ENCODE measurements around the gene PIP5K1C.

The PIP5K1C gene

GRCh38 chr19:3609779-3610719, 90.2 kb downstream of the PIP5K1C start:
- no peak for DNase-seq (ENCODE audit: low spot score)

GRCh38 chr19:3608750-3609322, 91.4 kb downstream of the PIP5K1C start:
- no peak for DNase-seq (ENCODE audit: low spot score)

DNA sequence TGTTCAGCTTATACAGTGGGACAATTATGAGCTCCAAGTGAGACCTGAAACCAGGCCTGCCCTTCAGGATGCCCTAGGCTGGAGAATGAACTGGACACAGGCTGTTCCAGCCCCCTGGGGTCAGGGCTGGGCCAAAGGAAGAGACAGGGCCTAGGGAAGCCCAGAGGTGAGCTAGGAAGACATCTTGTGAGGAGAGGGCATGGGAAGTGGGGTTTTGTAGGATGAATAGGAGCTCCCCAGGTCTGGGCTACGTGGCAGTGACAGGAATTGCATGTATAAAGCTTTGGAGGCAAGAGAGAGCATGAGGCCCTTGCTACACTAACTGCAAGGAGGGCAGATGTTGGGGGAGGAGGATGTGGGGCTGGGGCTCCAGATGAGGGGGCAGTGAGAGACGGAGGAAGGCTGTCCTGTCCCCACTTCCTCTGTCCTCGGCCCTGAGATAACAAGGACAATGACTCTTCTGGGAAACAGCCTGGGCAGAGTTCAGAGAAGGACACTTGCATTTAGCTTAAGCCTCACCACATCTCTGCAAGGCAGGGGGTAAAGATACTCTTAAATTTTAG, 92.1 kb downstream of the PIP5K1C start:
- no peak for DNase-seq (ENCODE audit: low spot score)

DNA sequence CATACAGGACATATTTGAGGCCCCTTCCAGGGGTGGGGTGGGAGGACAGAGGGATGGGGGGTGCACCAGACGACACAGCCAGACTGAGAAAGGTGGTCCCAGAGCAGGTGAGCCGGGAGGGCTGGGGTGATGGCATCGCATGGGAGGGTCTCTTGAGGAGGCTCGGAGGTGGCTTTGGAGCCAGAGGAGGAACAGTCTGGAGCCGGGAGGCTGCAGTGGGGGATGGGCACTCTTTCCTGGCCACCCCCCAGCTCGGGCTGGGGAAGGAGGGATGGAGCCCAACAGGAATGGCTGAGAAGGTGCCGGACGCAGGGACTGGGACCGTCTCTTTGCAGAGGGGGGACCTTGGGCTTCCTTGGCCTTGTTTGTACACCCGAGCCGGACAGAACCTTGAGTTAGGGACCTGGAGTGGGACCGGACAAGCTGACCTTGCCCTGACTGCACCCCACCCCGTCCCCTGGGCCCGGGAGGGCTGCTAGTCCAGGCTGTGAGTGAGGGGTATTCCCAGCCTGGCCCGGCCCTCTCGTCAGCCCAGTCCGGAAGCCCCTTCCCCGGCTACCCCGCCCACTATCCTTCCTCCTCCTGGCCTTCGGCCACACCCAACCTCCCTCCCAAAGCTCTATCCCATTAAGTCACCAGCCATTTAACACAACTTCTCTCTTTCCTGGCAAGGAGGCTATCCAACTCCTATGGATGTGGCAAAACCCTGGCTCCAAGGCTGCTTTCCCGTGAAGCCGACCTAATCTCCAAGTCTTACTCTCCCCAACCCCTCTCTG, 92.8 kb downstream of the PIP5K1C start:
- no peak for DNase-seq (ENCODE audit: low spot score)

DNA sequence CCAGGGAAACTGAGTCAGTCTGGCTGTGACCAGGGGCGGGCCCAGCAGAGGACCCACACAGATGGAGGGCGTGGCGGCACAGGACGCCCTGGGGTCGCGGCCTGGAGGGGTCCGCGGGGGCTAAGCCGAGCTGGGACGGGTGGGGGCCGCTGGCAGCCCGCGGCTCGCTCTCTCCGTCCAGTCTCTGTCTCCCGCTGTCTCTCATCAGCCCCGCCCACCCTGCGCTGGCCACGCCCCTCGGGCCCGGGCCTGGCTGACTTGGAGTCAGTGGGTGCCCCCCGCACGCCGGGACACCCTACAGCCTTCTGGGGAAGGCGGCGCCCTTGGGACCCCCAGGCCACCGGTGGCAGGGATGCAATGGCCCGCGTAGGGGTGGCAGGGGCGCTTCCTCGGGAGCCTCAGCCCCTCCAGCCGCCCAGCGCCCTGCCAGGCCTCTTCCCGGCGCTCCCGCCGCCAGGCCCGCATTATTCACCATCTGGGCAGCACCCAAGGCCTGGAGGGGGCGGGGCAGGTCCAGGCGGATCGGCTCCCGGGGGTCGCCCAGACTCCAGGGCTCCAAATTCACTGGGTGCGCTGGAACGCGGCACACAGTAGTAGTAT, 93.5 kb downstream of the PIP5K1C start, which contains the start of gene TBXA2R:
TBXA2R (minus strand) TSS at position 186 of the 600 bp plus-strand sequence. CDS start 6,241 bp downstream, outside the sequence.
- DNase-seq (ENCODE audit: low spot score): peak; percentile 64

GRCh38 chr19:3606174-3606689, 94.0 kb downstream of the PIP5K1C start:
- DNase-seq (ENCODE audit: low spot score): no peak

GRCh38 chr19:3605770-3606169, 94.5 kb downstream of the PIP5K1C start:
- no peak for DNase-seq (ENCODE audit: low spot score)

DNA sequence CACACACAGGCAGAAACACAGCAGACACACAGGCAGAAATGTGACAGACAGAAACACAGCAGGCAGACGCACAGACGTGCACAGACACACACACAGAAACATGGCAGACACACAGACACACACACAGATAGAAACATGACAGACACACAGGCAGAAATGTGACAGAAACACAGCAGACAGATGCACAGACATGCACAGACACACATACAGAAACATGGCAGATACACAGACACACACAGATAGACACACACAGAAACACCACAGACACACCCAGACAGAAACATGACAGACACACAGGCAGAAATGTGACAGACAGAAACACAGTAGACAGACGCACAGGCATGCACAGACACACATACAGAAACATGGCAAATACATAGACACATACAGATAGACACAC, 94.9 kb downstream of the PIP5K1C start:
- DNase-seq (ENCODE audit: low spot score): no peak

DNA sequence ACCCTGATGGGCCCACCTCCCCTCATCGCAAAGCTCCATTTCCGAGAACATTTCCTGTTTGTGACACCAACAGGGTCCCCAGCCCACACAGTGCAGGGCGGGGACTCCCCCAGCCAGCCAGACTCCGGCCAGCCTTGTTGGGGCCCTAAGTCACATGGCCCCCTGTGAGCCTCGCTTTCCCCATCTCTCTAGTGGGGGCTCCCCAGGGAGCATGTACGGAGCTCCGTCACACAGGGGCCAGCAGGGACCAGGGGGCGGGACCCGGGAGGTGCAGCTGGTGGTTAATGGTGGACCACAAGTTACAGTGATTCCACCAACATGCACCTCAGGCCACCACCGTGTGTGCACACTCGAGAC, 95.3 kb downstream of the PIP5K1C start:
- DNase-seq (ENCODE audit: low spot score): no peak

GRCh38 chr19:3604227-3604986, 95.9 kb downstream of the PIP5K1C start:
- no peak for DNase-seq (ENCODE audit: low spot score)

DNA sequence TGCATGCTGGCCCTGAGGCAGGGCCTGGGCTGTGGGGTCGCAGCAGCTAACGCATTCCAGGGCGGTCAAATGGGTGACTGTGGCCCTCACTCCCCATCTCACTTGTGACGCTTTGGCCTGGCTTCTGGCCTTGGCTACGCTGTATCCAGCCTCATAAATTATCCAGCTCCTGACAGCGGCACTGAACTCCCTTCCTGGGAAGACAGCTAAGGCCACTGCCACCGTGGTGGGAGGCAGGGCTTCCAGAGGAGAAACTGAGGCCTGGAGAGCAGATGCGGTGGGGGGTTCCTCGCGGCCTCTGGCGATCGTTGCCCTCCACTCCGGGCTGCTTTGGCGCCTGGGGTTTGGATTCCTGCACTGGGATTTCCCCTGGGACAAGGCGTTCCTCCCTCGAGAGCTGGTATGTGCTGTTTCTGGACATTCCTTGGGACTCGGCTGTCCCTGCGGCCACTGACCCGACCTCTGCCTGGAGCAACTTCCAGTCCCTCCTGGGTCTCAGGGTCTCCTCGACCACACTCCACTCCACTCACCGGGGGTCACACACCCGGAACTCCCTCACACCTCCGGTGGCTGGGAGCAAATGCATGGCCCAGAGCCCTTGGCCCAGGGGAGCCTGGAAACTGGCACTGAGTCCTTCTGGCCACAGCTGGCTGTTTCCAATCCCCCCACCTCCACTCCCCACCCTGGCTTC, 97.0 kb downstream of the PIP5K1C start:
- no peak for DNase-seq (ENCODE audit: low spot score)

DNA sequence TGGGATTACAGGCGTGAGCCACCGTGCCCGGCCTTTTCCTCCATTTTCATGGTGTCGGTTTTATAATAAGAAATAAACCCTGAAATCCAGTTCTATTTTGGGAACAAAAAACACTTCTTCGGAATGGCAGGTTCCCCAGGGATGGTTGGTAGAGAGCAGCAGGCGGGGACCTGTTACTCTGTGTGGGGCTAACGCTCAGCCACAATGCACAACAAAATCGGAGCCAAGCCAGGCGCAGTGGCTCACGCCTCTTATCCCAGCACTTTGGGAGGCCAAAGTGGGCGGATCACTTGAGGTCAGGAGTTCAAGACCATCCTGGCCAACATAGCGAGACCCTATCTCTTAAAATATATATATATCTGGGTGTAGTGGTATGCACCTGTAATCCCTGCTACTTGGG, 99.2 kb downstream of the PIP5K1C start:
- DNase-seq (ENCODE audit: low spot score): no peak

- no peak for DNase-seq (ENCODE audit: low spot score)
Observed at GRCh38 chr19:3599776-3600187, 100.5 kb downstream of the PIP5K1C start.

DNA sequence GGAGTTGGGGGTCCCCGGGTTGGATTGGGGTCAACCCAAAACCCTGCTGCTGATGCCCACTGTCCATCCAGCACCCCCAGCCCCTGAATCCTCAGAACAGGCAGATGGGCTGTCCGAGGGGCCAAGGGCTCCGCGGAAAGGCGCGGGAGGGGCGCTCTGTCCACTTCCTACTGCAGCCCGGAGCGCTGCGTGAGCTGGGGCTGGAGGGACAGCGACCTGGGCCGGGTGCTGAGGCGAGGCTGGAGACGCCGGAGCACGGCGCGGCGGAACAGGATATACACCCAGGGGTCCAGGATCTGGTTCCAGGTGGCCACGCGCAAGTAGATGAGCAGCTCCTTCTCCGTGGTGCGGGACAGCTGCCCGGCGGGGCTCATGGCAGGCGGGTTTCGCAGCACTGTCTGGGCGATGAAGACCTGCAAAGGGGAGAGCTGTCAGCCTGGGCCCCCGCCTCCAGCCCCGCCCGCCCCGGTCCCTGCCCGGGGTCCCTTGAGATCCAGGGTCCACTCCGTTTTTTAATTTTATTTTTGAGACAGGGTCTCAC, 104.7 kb downstream of the PIP5K1C start:
- no peak for DNase-seq (ENCODE audit: low spot score)

GRCh38 chr19:3593156-3593555, 107.1 kb downstream of the PIP5K1C start:
- DNase-seq (ENCODE audit: low spot score): no peak

DNA sequence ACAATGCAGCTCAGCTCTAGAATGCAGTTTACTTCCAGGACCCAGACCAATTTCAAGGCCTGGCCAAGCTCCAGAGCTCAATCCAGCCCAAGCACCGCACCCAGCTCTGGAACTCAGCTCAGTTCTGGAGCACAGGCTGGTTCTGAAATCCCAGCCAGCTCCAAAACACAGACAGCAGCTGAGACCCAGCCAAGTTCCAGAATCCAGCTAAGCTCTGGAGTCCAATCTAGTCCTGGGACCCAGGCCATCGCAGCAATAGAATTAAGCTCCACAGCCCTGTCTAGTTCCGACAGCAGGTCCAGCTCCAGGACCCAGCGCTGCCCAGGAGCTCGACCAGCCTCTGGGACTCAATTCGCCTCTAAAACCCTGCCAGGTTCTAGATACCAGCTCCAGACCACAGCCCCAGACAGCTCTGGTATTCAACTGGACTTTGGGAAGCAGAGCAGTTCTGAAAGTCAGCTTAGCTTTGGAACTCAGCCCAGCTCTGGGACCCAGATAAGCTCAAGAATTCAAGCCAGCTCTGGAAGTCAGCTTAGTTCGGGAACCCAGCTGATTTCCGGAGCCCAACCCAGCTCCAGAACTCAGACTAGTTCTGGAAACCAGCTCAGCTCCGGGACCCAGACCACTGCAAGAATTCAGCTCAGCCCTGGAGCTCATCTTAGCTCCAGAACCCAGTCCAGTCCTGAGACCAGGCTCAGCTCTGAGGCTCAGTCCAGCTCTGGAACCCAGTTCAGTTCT, 108.2 kb downstream of the PIP5K1C start:
- no peak for DNase-seq (ENCODE audit: low spot score)

DNA sequence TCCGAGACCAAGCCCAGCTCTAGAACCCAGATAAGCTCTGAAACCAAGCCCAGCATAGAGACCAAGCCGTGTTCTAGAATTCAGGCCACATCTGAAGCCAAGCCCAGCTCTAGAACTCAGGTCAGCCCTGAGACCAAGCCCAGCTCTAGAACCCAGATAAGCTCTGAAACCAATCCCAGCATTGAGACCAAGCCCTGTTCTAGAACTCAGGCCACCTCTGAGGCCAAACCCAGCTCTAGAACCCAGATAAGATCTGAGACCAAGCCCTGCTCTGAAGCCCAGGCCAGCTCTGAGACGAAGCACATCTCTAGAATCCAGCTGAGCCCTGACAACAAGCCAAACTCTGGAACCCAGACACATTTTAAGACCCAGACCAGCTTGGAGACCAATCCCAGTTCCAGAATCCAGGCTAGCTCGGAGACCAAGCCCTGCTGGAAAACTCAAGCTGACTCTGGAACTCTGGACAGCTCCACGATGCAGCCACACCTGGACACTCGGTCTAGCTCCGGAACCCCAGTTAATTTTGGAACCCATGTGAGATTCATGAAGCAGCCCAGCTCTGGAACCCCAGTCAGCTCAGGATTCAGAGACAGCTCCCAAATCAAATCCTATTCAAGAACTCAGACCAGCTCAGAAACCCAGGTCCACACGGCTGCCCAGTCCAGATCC, 109.1 kb downstream of the PIP5K1C start:
- no peak for DNase-seq (ENCODE audit: low spot score)

DNA sequence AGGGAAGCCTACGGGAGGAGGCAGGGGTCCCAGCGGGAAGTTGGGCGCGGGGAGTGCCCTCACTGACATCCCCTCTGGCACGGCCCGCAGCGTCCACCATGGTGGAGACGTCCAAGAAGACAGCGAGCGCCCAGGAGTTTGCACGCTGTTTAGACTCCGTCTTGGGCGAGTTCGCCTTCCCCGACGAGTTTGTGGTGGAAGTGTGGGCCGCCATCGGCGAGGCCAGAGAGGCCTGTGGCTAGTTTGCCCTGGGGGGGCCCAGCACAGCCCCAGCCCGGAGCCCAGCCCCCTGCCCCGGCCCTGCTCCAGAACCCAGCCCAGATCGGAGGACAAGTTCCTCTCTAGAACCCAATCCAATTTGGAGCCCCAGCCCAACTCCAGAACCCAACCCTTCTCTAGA, 110.3 kb downstream of the PIP5K1C start:
- no peak for DNase-seq (ENCODE audit: low spot score)

DNA sequence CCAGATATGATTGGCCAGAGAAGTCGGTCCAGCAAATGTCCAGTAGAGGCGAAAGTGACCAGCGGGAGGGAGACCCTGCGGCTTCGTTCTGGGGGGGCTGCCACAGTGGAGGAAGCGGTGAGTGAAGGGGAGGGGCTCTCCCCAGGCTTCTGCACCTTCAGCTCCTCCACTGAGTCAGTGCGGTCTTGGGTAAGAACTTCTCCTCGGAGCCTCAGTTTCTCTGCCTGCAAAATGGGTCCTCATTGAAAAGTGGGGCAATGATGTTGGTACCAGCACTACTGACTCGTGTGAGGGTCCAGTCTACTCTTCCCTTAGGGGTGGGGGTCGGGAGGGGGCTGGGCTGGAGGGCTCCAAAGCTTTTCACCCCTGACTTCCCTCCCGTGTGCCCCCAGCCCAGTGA, 110.8 kb downstream of the PIP5K1C start:
- no peak for DNase-seq (ENCODE audit: low spot score)
